GM18502 (cell line): ENCODE measurements around the gene PLD3.
"Not testable (repeated sequence)": the region's sequence is repeated elsewhere in the genome, so short reads cannot be mapped to it uniquely, and the experiment has no call there.

ENCODE experiments used
- ATAC-seq: cut with Tn5 transposase; IDR thresholded peaks from one replicate; pipeline ENCODE4 v1.9.1; 2021; ENCODE audit warnings: mild to moderate bottlenecking; ENCODE audit not compliant: unreplicated experiment, poor library complexity

PLD3 gene

DNA sequence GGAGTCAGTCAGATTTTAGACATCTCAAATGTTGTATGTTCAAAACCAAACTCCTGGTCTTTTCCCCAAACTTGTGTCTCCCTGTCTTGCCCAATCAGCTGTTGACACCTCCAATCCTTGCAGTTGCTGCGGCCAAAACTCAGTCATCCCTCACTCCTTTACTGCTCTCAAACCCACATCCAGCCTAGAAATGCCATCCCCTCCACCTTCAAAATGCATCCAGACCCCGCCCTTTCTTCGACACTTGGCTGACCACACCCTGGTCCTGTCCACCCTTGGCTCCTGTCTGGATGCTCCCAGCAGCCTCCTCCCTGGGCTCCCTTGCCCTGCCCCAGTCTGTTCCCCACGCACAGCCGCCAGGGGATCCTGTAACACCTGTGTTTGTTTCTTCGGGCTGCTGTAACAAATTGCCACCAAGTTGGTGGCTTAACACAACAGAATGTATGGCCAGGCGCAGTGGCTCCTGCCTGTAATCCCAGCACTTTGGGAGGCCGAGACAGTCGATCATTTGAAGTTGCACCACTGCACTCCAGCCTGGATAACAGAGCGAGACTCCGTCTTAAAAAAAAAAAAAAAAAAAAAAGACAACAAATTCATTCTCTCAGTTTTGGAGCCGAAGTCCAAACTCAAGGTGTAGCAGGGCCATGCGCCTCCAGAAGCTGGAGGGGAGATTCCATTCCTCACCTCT, 11.7 kb downstream of the PLD3 start:
- ATAC-seq: no peak

DNA sequence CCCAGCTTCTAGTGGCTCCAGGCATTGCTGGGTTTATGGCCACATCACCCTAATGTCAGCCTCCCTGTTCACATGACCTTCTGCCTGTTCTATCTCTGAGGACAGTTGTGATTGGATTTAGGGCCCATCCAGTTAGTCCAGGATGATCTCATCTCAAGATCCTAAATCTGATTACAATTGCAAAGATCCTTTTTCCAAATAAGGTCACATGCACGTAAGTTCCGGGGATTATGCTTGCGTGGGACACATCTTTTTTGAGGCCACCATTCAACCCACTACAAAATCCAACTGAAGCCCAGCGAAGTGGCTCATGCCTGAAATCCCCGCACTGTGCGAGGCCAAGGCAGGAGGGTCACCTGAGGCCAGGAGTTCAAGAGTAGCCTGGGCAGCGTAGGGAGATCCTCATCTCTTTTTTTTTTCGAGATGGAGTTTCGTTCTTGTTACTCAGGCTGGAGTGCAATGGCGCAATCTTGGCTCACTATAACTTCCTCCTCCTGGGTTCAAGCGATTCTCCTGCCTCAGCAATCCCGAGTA, 12.3 kb downstream of the PLD3 start:
- no peak for ATAC-seq

DNA sequence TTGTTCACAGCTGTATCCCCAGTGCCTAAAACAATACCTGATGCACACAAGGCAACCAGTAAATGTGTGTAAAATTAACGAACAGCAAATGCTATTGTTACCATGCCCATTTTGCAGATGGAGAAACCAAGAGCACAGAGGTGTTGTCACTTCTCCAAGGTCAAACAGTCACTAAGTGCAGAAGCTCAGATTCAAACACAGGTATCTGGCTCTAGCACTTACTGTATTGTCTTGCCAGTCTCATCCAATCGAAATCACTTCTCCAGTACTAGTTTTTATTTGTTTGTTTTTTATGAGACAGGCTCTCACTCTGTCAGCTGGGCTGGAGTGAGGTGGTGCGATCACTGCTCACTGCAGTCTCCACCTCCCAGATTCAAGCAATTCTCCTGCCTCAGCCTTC, 13.7 kb downstream of the PLD3 start:
- no peak for ATAC-seq

DNA sequence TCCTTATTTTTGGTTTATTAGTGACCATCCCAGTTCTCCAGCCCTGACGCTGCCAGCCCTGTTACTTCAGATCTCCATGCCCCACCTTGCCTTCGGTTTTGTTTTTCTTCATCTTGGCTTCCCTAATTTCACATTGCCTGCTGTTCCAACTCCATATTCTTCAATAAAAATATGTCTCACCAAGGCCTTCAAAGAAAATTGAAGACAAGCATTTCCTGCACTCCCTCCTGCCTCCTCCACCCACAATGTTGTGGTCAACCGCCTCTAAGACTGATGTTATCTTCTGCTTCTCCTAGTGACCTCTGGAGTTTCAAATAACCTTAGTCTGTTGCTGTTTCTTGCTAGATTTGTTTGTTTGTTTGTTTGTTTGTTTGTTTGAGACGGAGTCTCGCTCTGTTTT, 14.6 kb downstream of the PLD3 start:
- ATAC-seq: no peak

DNA sequence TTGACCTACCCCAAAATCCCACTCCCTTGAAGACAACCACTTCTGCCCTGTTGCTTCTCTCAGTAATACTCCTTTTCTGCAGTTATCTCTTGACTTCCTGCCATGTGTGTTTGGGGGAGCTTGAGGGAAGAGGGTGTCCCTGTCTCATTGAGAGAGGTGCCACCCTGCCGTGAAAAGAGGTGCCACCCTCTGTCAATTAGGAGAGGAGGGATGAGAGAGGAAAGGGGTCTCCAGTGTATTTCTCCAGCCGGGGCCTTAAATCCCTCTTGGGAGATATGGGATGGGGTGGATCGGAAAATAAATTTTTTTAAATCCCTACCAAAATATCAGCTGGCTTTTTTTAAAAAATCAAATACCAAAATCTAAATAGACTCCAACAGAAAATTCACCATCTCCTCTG, 16.5 kb downstream of the PLD3 start:
- ATAC-seq: no peak

DNA sequence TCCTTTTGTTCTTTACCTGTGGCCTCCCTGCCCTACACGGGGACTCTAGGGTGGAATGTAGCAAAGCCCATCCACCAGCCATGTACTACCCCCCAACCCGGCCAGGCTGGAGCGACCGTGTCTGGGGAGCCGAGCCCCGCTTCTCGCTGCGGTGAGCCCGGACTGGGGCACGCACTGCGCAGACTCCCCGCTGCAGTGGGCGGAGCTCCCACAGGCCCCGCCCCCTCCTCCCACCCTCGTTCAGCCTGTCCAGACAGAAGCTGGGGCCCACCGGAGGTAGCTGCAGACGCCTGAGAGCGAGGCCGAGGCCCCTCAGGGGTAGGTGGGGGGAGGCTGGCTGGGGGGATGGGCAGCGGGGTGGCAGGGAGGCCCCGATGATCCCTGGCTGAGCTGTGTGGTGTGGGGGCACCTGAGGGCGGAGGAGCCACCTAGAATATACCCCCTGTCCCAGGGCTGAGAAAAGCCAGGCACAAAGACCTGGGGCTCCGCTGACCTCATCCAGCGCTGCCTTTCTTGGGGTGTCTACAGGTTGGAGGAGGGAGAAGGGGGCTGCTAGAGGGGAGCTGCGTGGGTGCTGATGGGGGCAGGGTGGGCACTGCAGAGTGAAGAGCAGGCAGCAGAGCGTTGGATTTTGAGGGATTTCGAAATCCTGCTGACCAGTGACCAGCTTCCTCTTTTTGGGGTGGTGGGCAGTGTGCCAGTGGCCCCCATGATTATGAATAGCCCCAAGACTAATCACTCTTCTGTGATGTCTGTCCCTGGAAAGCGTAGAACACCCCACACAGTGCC, 17.3 kb downstream of the PLD3 start:
- no peak for ATAC-seq

DNA sequence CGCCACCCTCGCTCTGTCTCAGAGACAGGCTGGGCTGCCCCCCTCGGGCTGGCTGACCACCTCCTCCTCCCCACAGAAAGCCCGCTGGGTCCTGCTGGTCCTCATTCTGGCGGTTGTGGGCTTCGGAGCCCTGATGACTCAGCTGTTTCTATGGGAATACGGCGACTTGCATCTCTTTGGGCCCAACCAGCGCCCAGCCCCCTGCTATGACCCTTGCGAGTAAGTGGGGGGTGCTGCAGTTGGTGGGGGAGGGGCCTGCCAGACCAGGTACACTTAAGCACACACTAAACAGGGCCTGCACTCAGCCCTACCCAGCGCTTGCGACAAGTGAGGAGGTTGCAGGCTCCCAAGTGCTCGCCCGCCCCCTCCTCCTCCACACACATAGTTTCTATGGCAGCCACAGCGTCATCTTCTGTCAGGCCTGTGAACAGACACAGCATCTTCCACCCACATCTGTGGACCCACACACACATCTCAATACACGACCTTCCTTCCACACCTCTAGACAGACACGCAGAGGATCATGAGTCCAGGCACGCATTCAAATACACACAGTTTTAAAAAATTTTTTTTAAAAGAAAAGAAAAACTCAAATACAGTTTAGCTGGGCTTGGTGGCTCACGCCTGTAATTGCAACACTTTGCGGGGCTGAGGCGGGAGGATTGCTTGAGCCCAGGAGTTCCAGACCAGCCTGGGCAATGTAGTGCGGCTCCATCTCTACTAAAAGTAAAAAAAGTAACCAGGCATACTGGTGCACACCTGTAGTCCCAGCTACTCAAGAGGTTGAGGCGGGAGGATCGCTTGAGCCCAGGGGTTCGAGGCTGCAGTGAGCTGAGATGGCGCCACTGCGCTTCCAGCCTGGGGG, 18.4 kb downstream of the PLD3 start:
- no peak for ATAC-seq

DNA sequence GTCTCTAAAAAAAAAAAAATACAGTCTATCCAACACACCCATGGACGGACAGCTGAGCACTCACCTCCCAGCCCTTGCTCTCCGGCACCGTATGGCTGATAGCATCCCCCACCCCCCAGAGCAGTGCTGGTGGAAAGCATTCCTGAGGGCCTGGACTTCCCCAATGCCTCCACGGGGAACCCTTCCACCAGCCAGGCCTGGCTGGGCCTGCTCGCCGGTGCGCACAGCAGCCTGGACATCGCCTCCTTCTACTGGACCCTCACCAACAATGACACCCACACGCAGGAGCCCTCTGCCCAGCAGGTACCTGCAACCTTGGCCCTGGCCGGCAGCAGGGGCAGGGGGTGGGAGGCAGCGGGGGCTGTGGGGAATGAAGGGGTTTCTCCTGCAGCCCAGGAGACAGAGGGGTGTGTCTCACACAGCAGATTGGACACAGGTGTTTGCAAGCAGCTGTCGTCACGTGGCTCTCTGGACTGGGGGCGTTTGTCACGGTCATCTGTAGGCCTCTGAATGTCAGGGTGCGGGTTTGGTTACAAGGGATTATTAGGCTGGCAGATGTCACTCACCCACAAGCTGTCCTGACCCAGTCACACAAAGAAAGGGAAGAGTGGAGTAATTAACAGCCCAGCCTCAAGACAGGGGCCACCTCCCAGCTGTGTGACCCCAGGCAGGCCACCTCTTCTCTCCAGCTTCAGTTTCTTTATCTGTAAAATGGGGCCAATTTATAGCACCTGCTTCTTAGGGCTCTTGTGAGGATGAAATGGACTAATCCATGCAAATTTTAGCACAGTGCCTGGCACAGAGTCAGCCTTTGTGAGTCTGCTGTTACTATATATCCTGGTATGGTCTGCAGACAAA, 19.3 kb downstream of the PLD3 start:
- no peak for ATAC-seq

DNA sequence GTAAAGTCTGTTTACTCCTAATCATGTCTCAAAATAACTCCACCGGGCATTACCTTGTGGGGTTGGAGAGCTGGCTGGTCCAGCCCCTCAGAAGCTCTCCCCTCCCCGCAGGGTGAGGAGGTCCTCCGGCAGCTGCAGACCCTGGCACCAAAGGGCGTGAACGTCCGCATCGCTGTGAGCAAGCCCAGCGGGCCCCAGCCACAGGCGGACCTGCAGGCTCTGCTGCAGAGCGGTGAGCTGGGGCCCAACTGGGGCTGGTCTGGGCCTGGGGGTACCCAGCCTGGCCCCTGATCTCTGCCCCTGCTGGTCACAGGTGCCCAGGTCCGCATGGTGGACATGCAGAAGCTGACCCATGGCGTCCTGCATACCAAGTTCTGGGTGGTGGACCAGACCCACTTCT, 21.3 kb downstream of the PLD3 start:
- ATAC-seq: no peak

DNA sequence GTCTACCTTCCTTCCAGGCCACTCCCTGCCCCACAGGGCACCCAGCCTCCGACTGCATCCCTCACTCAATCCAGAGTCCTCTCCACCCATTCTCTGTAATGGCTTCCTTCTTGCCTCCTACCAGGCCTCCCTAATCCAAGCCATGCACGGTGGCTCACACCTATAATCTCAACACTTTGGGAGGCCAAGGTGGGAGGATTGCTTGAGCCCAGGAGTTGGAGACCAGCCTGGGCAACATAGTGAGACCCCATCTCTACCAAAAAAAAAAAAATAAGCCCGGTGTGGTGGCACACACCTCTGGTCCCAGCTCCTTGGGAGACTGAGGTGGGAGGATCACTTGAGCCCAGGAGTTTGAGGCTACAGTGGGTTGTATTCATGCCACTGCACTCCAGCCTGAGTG, 21.8 kb downstream of the PLD3 start:
- ATAC-seq: not testable (repeated sequence)

DNA sequence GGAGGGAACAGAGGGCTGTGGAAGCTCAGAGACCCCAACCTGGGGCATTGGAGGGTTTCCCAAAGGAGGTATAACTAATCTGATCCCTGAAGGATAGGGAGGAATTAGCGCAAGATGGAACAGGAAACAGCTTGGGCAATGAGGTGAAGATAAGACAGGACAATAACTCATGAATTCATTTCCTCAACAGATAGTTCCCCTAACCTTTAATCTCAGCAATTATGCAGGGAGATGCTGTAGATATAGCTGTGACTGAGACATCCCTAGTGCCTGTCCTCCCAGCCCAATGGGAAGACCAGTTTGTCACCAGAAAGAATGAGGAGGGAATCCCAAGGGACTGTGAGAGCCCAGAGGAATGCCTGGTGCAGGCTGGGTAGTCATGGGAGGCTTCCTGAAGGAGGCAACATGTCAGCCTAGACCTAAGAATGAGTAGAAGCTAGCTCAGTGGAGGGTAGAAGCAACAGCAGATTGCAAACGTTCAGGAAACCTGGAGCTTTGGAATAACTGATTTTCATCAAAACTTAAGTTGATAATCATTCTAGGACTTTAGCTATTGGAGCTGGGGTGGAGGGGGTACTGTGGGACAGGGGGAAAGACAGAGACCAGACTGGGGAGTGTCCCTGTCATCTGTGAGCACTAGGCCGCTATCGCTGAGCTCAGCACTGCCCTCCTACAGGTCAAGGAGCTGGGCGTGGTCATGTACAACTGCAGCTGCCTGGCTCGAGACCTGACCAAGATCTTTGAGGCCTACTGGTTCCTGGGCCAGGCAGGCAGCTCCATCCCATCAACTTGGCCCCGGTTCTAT, 22.7 kb downstream of the PLD3 start:
- ATAC-seq: no peak

DNA sequence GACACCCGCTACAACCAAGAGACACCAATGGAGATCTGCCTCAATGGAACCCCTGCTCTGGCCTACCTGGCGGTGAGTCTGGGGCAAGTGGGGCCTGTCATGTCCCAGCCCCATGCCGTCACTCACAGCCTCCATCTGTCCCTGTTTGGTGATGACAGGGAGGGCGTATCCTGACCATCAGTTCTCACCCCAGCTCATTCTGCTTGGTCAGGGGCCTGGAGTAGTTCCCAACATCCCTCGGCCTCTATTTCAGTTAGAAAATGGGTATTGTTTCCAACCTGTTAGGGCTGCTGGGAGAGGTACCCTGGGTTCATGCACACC, 23.3 kb downstream of the PLD3 start:
- no peak for ATAC-seq

DNA sequence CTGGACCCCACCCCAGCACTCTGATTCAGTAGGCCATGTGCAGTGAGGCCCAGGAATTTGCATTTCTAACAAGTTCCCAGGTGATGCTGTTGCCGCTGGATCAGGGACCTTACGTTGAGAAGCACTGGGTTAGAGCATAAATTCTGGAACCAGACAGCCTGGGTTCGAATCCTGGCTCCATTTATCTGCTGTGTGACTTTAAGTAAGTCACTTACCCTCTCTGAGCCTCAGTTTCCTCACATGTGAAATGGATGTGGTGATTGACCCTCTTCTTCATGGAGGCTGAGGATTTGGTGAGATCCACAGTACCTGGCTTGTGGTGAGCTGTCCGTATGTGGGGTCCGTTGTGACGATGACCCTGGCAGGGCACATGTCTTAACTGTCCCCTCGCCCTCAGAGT, 25.6 kb downstream of the PLD3 start:
- no peak for ATAC-seq

DNA sequence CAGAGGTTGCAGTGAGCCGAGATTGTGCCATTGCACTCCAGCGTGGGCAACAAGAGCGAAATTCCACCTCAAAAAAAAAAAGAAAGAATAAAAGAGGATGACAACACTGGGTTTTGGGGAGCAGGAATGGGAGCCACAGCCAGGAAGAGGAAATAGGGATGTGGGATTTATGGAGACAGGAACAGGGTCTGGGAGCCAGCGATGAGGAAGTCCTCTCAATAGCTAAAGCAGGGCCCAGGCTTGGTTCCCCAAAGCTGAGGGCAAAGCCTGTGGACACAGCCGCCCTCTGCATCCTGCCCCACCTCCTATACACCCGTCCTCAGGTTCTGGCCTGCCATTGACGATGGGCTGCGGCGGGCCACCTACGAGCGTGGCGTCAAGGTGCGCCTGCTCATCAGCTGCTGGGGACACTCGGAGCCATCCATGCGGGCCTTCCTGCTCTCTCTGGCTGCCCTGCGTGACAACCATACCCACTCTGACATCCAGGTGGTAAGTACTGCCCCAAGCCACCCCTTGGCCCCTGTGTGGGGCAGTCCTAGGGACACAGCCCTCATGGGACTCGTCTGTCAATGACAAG, 27.9 kb downstream of the PLD3 start:
- no peak for ATAC-seq

DNA sequence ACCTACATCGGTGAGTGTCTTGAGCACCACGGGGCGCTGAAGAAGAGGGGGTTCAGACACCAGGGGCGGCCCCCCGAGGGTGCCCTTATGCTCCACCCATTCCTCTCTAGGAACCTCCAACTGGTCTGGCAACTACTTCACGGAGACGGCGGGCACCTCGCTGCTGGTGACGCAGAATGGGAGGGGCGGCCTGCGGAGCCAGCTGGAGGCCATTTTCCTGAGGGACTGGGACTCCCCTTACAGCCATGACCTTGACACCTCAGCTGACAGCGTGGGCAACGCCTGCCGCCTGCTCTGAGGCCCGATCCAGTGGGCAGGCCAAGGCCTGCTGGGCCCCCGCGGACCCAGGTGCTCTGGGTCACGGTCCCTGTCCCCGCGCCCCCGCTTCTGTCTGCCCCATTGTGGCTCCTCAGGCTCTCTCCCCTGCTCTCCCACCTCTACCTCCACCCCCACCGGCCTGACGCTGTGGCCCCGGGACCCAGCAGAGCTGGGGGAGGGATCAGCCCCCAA, 29.4 kb downstream of the PLD3 start:
- ATAC-seq: no peak

DNA sequence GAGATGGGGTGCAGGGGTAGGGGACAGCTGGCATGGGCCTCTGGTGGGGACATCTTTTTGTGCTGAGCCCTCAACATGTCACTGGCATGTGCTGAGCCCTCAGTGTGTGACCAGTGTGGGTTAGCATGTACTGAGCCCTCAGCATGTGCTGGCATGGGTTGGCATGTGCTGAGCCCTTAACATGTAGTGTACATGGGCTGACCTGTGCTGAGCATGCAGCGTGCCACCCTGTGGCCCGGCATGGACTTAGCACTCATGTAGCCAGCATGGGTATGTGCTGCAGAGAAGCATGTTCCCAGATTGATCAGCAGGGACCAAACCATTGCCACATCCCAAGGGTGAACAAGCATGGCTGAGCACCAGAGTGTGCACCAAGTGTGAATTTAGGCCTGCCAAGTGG, 30.0 kb downstream of the PLD3 start:
- no peak for ATAC-seq

DNA sequence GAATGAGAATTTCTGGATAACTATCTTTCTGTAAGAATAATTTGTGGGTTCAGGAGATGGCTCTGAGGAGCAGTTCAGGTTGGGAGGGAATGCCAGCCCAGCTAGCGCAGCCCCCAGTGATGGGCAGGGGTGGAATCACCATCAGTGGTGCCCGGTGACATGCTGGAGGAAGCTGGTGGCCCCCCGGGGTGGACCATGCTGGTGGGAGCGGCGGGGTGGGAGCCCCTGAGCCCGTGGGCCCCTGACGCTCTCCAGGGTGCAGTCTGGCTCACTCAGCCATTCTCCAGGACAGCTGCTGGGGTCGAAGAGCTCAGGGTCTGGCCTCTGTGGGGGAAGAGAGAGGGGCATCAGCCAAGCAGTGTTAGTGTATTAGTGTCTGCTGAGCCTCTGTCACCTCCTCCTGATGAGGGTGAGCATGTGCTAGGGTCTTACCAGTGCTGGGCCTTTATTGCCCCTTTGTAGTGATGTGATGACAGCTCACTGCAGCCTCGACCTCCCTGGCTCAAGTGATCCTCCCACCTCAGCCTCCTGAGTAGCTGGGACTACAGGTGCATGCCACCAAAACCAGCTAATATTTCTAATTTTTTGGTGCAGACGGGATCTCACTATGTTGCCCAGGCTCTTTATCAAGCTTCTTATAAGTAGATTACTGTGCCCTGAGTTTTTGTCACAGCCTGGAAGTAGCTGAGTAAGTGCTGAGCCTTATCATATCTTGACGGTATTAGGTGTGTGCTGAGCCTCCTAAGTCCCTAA, 31.1 kb downstream of the PLD3 start:
- no peak for ATAC-seq
